Measurements from ENCODE around the gene EHBP1.

Gene EHBP1

GRCh38 chr2:63092401-63092800 lies 386.9 kb downstream of the EHBP1 start:
- FAIRE-seq, result no peak

DNA sequence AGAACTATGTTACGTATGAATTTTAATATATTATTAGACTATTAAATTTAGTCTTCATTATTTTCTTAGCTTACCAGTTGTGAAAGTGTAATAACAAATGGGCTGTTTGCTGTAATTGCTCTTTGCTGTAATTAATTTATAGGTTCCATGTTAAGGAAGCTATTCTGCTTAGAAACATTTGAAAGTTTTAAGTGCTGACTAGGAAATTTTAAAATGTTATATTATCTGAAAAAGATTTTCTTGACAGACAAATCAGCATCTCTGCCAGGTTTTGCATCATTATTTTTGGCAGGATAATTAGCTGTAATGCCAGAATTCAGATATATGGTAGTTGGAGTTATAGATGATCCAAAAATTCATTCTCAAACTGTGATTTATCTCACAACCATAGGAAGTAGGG lies 387.3 kb downstream of the EHBP1 start:
- FAIRE-seq, result no peak

DNA sequence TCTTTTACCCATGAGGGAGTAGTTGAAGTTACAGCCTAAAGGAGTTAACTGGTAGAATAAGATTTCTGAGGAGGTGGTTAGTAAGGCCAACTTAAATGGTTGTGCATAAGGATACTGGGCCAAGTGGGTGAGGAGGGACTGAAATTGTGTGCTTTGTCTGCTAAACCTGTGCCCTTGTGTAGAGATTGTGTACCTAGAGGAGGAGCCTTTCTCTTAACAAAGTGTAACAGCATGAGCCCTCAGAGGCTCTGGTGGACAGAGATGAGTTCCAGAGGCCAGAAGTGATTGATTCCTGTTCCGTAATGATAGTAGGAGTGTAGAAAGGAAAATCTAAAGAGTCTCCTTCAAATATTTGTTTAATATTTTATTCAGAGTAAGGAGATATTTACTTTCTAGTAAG lies 388.0 kb downstream of the EHBP1 start:
- no peak for FAIRE-seq
